Measurements from ENCODE around the gene DDX10. TPM values are rescaled to one million over a fixed set of nuclear protein-coding genes. Genes with fewer than 3 reads are reported as not detected.

The DDX10 gene
- total RNA-seq, 2 experiments from 2014 or later = 15.0 to 15.4 TPM

- POLR2A ChIA-PET = no interaction called here
- no peak overlapping the region for H3K27ac ChIP-seq (ENCODE audit: low read depth in 1 of 2, low read length in 2 of 2)
- TF ChIP-seq, protein P1, sequence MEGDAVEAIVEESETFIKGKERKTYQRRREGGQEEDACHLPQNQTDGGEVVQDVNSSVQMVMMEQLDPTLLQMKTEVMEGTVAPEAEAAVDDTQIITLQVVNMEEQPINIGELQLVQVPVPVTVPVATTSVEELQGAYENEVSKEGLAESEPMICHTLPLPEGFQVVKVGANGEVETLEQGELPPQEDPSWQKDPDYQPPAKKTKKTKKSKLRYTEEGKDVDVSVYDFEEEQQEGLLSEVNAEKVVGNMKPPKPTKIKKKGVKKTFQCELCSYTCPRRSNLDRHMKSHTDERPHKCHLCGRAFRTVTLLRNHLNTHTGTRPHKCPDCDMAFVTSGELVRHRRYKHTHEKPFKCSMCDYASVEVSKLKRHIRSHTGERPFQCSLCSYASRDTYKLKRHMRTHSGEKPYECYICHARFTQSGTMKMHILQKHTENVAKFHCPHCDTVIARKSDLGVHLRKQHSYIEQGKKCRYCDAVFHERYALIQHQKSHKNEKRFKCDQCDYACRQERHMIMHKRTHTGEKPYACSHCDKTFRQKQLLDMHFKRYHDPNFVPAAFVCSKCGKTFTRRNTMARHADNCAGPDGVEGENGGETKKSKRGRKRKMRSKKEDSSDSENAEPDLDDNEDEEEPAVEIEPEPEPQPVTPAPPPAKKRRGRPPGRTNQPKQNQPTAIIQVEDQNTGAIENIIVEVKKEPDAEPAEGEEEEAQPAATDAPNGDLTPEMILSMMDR (IDR thresholded peaks at IDR 0.05) = no peak
- Mint-ChIP-seq H3K4me3 (no peak overlapping the region), H3K4me1 (ENCODE audit: low read depth) (no peaks in the 10 kb centered on the region), H3K27me3 (no peaks in the 10 kb centered on the region), H3K36me3 (ENCODE audit: low read depth) (peaks cover 34% of the 10 kb centered on the region), H3K9me3 (peaks cover 6% of the 10 kb centered on the region), H3K27ac (no peak overlapping the region)
- no peaks in the 10 kb centered on the region for H3K4me1 ChIP-seq (ENCODE audit: insufficient read depth, low read length)
- ATAC-seq (ENCODE audit: poor library complexity) (no peak), DNase-seq (no peak)
- H3K27me3 ChIP-seq (ENCODE audit: control insufficient read depth in 1 of 2, insufficient read depth in 2 of 2, low read length in 2 of 2) = no peaks in the 10 kb centered on the region
- no peaks in the 10 kb centered on the region for H3K36me3 ChIP-seq (ENCODE audit: insufficient read depth, low read length)
- no peak overlapping the region for H3K4me3 ChIP-seq (ENCODE audit: low read length)
- intact Hi-C loops (cut with DNase I, micrococcal nuclease) = no loop called here
- CTCF ChIA-PET = no interaction called here
- H3K9me3 ChIP-seq (ENCODE audit: control insufficient read depth in 1 of 2, insufficient read depth in 1 of 2, low read length in 2 of 2) = peaks cover 0 to 11% of the 10 kb centered on the region in 2 experiments
These were observed 232.2 kb downstream of the DDX10 start for GRCh38 chr11:108897071-108897481.

DNA sequence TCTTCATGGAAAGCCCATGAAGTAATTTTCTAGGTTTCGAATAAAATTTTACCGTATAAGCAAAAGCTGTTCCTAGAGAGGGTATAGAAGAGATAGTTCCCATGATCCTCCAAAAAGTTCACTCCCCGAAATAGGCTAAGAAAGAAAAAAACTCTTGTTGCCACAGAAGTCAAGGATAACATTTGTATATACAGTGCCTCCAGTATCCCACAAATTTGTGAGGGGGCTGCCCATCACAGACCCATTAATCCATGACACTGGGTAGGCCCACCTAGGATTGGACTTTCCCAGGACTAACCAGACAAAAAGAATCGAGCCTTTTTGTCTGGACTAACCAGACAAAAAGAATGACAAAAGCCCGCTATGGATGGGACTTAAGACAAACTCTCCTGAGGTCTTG lies 233.0 kb downstream of the DDX10 start:
- no peaks in the 10 kb centered on the region for H3K4me1 Mint-ChIP-seq (ENCODE audit: low read depth)
- CTCF ChIA-PET = no interaction called here
- intact Hi-C loops (cut with DNase I, micrococcal nuclease) = no loop called here
- H3K9me3 Mint-ChIP-seq = peaks cover 6% of the 10 kb centered on the region
- no peak overlapping the region for H3K4me3 ChIP-seq (ENCODE audit: low read length)
- H3K27ac Mint-ChIP-seq = no peak overlapping the region
- H3K36me3 ChIP-seq (ENCODE audit: insufficient read depth, low read length) = no peaks in the 10 kb centered on the region
- H3K4me1 ChIP-seq (ENCODE audit: insufficient read depth, low read length) = no peaks in the 10 kb centered on the region
- peaks cover 0 to 11% of the 10 kb centered on the region in 2 experiments for H3K9me3 ChIP-seq (ENCODE audit: control insufficient read depth in 1 of 2, insufficient read depth in 1 of 2, low read length in 2 of 2)
- H3K4me3 Mint-ChIP-seq = no peak overlapping the region
- TF ChIP-seq, protein P1 (IDR thresholded peaks at IDR 0.05) = no peak
- DNase-seq = no peak
- H3K36me3 Mint-ChIP-seq (ENCODE audit: low read depth) = peaks cover 34% of the 10 kb centered on the region
- H3K27ac ChIP-seq (ENCODE audit: low read depth in 1 of 2, low read length in 2 of 2) = no peak overlapping the region
- no peak for ATAC-seq (ENCODE audit: poor library complexity)
- POLR2A ChIA-PET = no interaction called here
- H3K27me3 ChIP-seq (ENCODE audit: control insufficient read depth in 1 of 2, insufficient read depth in 2 of 2, low read length in 2 of 2) = no peaks in the 10 kb centered on the region
- no peaks in the 10 kb centered on the region for H3K27me3 Mint-ChIP-seq

DNA sequence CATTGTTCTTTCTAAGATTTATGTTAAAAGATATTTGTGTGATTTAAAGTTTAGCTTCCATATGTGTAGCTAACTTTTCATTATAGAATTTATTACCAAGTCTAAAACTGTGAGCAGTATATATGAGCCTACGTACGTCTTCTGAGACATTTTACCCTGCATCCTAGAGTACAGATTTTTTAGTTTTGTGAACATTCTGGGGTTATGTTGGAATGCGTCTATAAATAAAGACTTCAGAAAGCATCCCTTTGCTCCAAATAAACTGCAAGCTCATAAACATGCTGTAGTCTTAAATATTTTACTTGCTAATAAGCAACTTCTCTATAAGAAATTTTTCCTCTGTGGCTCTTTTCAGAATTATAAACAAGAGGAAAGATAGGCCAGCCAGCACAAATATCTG lies 236.5 kb downstream of the DDX10 start:
- H3K4me1 Mint-ChIP-seq (ENCODE audit: low read depth) = no peaks in the 10 kb centered on the region
- ChIA-PET POLR2A (no interaction called here), CTCF (no interaction called here)
- no peak overlapping the region for H3K27ac ChIP-seq (ENCODE audit: low read depth in 1 of 2, low read length in 2 of 2)
- no peaks in the 10 kb centered on the region for H3K27me3 Mint-ChIP-seq
- ATAC-seq (ENCODE audit: poor library complexity) (no peak), DNase-seq (no peak)
- H3K9me3 ChIP-seq (ENCODE audit: control insufficient read depth in 1 of 2, insufficient read depth in 1 of 2, low read length in 2 of 2) = peaks cover 0 to 11% of the 10 kb centered on the region in 2 experiments
- peaks cover 6% of the 10 kb centered on the region for H3K9me3 Mint-ChIP-seq
- H3K4me3 ChIP-seq (ENCODE audit: low read length) = no peak overlapping the region
- H3K4me1 ChIP-seq (ENCODE audit: insufficient read depth, low read length) = no peaks in the 10 kb centered on the region
- no peak overlapping the region for H3K27ac Mint-ChIP-seq
- H3K36me3 Mint-ChIP-seq (ENCODE audit: low read depth) = peaks cover 32% of the 10 kb centered on the region
- TF ChIP-seq, protein P1 (IDR thresholded peaks at IDR 0.05) = no peak
- intact Hi-C loops (cut with DNase I, micrococcal nuclease) = no loop called here
- no peaks in the 10 kb centered on the region for H3K27me3 ChIP-seq (ENCODE audit: control insufficient read depth in 1 of 2, insufficient read depth in 2 of 2, low read length in 2 of 2)
- no peak overlapping the region for H3K4me3 Mint-ChIP-seq
- H3K36me3 ChIP-seq (ENCODE audit: insufficient read depth, low read length) = no peaks in the 10 kb centered on the region

Measured in CD4-positive, alpha-beta T cell (primary cell).